HG03025 (cell line): ENCODE measurements around the gene DHX58.
A peak's percentile ranks its signal among the peaks of the same experiment; 100 is the strongest.
"Not testable (repeated sequence)": the region's sequence is repeated elsewhere in the genome, so short reads cannot be mapped to it uniquely, and the experiment has no call there.

Experiments
- ATAC-seq: cut with Tn5 transposase; IDR thresholded peaks from one replicate; pipeline ENCODE4 v1.9.1; 2021; ENCODE audit warnings: mild to moderate bottlenecking, moderate library complexity; ENCODE audit not compliant: unreplicated experiment, low FRiP score

DHX58 gene

GRCh38 chr17:42112552-42113176 is at the start of gene DHX58:
Gene DHX58, minus strand, starts transcription at chr17:42112714. Its CDS starts 822 bp downstream, at chr17:42111892.
- peak; percentile 44 for ATAC-seq

GRCh38 chr17:42160531-42160910 is 48.0 kb upstream of the DHX58 start:
- ATAC-seq: no peak

- ATAC-seq: no peak
Observed at GRCh38 chr17:42159796-42160530, 47.4 kb upstream of the DHX58 start.

GRCh38 chr17:42155614-42156045 is 43.1 kb upstream of the DHX58 start:
- ATAC-seq: no peak

GRCh38 chr17:42153919-42154742 is 41.6 kb upstream of the DHX58 start:
- ATAC-seq: peak; percentile 13

GRCh38 chr17:42146911-42147607 is 34.5 kb upstream of the DHX58 start:
- no peak for ATAC-seq

- ATAC-seq: not testable (repeated sequence)
Observed at GRCh38 chr17:42143138-42143537, 30.6 kb upstream of the DHX58 start.

GRCh38 chr17:42142371-42142896 is 29.9 kb upstream of the DHX58 start:
- ATAC-seq: no peak

- no peak for ATAC-seq
Observed at GRCh38 chr17:42141382-42141781, 28.9 kb upstream of the DHX58 start.

- not testable (repeated sequence) for ATAC-seq
Observed at GRCh38 chr17:42140690-42141089, 28.2 kb upstream of the DHX58 start.

- no peak for ATAC-seq
Observed at GRCh38 chr17:42138749-42139492, 26.4 kb upstream of the DHX58 start.

GRCh38 chr17:42136654-42137051 is 24.1 kb upstream of the DHX58 start:
- no peak for ATAC-seq

- no peak for ATAC-seq
Observed at GRCh38 chr17:42135664-42136653, 23.4 kb upstream of the DHX58 start.

- ATAC-seq: no peak
Observed at GRCh38 chr17:42135151-42135550, 22.6 kb upstream of the DHX58 start.

GRCh38 chr17:42133461-42134041 is 21.0 kb upstream of the DHX58 start:
- ATAC-seq: peak; percentile 47

- ATAC-seq: peak; percentile 14
Observed at GRCh38 chr17:42132941-42133340, 20.4 kb upstream of the DHX58 start.

- ATAC-seq: no peak
Observed at GRCh38 chr17:42131981-42132432, 19.5 kb upstream of the DHX58 start.

GRCh38 chr17:42131232-42131631 is 18.7 kb upstream of the DHX58 start:
- ATAC-seq: no peak
